Measurements from ENCODE around the gene VNN1.

VNN1 gene, protein sequence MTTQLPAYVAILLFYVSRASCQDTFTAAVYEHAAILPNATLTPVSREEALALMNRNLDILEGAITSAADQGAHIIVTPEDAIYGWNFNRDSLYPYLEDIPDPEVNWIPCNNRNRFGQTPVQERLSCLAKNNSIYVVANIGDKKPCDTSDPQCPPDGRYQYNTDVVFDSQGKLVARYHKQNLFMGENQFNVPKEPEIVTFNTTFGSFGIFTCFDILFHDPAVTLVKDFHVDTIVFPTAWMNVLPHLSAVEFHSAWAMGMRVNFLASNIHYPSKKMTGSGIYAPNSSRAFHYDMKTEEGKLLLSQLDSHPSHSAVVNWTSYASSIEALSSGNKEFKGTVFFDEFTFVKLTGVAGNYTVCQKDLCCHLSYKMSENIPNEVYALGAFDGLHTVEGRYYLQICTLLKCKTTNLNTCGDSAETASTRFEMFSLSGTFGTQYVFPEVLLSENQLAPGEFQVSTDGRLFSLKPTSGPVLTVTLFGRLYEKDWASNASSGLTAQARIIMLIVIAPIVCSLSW

GRCh38 chr6:132713352-132714134 is at the start of gene VNN1:
Gene VNN1 (minus strand): TSS chr6:132714055. CDS start chr6:132714035, 20 bp downstream.
- no peak for FAIRE-seq

- no peak for FAIRE-seq
Observed at GRCh38 chr6:132763269-132763668, 49.4 kb upstream of the VNN1 start.

- no peak for FAIRE-seq
Observed at GRCh38 chr6:132760256-132760655, 46.4 kb upstream of the VNN1 start.

GRCh38 chr6:132758689-132759088 is 44.8 kb upstream of the VNN1 start:
- no peak for FAIRE-seq

GRCh38 chr6:132752255-132752654 is 38.4 kb upstream of the VNN1 start:
- no peak for FAIRE-seq

- no peak for FAIRE-seq
Observed at GRCh38 chr6:132751828-132752227, 38.0 kb upstream of the VNN1 start.

DNA sequence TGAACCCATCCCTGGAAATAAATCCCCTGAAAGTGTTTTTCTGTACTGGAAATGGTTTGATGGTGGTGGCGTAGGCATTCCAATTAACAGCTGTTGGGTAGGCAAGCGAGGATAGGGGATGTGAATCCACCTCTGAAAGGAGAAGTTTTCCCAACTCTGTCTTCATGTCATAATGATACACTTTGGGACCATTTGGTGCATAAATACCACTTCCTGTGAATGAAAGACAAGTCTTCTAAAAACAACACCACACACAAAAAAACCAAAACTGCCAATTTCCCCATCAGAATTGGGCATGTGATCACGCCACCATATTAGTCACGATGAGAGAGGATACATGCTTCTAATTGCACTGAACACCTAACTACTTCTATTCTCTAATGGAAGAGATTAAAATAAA is 37.5 kb upstream of the VNN1 start:
- no peak for FAIRE-seq

GRCh38 chr6:132750455-132751248 is 36.8 kb upstream of the VNN1 start:
- no peak for FAIRE-seq

GRCh38 chr6:132749111-132749510 is 35.3 kb upstream of the VNN1 start:
- no peak for FAIRE-seq

GRCh38 chr6:132748446-132748845 is 34.6 kb upstream of the VNN1 start:
- no peak for FAIRE-seq

DNA sequence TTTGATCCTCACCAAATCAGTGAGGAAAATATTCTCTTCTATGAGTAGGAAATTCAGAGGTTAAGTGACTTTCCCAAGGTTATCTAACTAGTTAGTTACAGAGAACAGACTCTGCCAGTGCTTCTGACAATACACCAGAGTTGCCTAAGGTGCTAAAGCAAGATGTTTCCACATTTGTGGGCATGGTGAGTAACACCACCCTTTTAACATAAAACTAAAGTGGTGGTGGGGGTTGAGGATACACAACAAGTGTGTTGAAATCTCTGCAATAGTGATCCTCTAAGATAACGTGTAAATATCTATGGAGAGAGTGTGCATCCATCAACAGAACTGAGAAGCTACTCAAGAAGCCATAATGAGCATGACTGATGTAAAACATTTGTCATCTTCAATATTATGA is 32.2 kb upstream of the VNN1 start:
- FAIRE-seq = no peak

DNA sequence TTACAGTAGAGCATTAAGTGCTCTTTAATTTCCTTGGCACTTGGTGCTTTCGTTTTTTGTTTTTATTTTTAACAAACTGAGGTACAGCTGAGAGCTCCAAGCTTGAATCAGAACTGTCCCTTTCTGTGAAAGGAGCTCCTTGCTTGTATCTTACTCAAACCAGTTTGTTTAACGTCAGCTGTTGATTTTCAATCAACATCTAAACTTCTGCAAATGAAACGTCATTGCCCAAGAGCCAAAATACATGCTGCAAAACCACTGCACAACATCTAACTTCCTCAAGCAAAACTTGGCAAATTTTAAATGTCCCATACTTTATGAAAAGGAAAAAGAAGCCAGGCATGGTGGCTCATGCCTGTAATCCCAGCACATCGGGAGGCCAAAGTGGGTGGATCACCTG is 28.6 kb upstream of the VNN1 start:
- no peak for FAIRE-seq

DNA sequence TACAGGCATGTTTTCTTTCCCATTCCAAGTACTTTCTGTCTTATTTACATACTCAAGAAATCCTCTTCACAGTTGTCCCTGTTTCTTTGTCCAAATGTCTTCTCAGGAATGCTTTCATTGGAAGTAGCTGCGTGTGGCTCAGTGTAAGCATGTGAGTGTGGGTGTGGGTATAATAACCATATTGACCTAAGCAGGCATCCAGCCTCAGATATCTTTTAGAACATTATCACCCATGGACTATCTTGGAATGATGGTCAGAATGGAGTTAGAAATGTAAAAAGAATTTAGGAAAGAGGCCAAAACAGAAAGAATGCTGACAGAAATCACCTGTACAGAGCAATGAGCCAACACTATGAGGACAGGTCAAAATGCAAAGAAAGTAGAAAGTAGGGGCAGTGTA is 27.4 kb upstream of the VNN1 start:
- FAIRE-seq = no peak

DNA sequence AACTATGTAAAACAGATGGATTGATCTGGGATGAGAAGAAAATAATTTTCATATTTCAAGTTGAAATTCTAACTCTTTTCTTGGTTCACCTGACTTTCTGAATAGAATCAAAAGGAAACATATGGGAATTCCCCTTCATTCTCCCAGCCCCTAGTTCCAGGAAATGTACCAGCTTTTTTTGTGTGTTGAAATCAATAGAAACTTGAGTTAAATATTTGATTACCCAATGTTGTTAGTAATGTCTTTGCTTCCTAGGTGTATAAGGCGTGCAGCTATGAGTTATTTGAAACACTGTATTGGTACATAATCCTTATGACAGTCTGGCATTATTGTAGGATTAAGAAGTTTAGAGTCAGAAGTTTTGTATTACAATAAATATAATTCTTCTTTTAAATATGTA is 22.4 kb upstream of the VNN1 start:
- no peak for FAIRE-seq

DNA sequence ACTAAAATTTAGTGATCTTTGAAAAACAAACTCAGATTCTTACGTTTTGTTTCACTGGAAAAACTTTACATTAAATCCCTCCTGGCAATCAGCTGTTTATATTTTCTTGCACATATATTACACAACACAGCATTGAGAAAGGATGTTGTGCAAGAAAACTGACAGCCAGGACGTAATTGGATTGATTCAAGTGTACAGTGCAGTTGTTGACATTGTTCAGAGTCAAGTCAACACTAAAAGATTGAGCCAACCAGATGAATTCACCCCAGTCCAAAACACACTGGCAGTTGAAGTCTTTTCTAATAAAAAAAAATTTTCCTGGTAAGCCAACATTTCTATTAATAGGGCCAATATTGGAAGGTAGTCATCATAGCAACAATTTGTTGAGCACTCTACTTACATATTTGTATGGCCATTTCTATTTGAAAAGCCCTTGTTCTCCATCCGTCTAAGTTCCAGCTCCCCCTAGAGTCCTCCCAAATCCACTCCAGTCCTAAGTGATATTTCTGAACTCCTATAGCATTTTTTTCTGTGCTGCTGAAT is 20.9 kb upstream of the VNN1 start:
- FAIRE-seq = no peak

DNA sequence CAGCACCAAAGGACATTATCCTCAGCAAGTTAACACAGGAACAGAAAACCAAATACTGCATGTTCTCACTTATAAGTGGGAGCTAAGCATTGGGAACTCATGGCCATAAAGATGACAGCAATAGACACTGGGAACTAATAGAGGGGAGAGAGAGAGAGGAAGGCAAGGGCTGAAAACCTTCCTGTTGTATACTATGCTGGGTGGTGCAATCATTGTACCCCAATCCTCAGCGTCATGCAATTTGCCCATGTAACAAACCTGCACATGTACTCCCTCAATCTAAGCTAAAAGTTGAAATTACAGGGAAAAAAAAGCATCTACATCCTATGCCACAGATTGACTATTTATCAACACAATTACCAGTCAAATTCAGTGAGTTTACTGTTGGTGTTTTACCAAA is 20.0 kb upstream of the VNN1 start:
- FAIRE-seq = no peak

DNA sequence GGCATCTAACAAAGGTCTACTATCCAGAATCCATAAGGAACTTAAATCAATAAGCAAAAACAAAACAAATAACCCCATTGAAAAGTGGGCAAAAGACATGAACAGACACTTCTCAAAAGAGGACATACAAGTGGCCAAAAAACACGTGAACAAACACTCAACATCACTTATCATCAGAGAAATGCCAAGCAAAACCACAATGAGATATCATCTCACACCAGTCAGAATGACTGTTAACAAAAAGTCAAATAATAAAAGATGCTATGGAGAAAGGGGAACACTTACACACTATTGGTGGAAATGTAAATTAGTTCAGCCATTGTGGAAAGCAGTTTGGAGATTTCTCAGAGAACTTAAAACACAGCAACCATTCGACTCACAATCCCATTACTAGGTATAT is 19.4 kb upstream of the VNN1 start:
- FAIRE-seq = no peak

- no peak for FAIRE-seq
Observed at GRCh38 chr6:132731086-132731485, 17.2 kb upstream of the VNN1 start.

DNA sequence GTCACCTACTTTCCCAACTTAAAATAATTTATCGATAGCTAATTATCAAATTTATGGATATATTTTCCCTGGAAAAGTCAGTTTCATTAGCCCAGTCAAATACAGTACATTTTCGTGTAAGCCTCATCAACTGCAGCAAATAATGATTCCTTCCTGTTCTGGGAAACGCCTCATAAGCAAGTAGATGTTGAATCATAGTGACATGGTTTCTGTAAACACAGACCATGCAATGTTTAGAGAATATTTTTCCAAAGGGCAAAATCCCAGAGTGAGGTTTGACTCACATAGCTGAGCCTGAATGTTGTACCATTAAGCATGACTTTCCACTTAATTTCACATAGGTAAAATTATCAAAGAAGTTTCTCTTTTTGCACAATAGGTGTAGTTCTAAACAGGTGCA is 16.7 kb upstream of the VNN1 start:
- no peak for FAIRE-seq

DNA sequence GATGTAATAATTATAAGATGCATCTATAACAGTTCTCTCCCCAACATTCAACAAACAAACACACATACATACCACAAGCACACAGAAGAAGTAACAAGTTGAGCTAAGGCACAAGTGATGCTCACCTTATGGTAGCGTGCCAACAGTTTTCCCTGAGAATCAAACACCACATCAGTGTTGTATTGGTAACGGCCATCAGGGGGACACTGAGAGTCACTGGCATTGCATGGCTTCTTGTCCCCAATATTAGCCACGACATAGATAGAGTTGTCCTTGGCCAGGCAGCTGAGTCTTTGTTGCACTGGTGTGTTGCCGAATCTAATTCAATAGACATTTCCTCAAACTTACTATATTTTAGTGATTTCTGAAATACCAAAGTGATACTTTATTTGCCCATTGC is 14.8 kb upstream of the VNN1 start:
- no peak for FAIRE-seq

- FAIRE-seq = no peak
Observed at GRCh38 chr6:132726608-132726975, 12.7 kb upstream of the VNN1 start.

DNA sequence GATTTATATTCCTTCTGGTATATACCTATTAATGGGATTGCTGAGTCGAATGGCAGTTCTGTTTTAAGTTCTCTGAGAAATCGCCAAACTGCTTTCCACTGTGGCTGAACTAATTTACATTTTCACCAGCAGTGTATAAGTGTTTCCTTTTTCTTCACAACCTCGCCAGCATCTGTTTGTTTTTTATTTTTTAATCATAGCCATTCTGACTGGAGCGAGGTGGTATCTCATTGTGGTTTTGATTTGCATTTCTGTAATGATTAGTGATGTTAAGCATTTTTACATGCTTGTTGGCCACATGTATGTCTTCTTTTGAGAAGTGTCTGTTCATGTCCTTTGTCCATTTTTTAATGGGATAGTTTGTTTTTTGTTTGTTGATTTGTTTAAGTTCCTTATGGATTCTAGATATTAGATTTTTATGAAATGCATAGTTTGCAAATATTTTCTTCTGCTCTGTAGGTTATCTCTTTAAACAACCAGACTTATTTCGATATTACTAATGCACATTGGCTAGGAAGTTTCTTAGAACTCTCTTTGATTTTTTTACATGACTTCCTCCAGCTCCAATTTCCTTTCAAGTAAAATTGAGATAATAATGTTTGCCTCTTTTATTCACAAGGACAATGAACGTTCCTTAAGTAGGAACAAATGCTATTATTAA is 12.2 kb upstream of the VNN1 start:
- no peak for FAIRE-seq

DNA sequence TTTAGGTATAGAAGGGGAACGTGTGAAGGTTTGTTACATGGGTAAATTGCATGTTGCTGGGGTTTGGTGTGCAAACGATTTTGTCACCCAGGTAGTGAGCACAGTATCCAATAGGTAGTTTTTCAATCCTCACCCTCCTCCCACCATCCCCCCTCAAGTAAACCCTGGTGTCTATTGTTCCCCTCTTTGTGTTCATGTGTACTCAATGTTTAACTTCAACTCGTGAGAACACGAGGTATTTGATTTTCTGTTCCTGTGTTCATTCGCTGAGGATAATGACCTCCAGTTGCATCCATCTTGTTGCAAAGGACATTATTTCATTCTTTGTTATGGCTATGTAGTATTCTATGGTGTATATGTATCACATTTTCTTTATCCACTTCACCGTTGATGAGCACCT is 11.6 kb upstream of the VNN1 start:
- FAIRE-seq = no peak

Data from TTC549 (cell line).